ENCODE results near the gene TSC22D1.
A peak's percentile ranks its signal among the peaks of the same experiment; 100 is the strongest.

Gene TSC22D1

DNA sequence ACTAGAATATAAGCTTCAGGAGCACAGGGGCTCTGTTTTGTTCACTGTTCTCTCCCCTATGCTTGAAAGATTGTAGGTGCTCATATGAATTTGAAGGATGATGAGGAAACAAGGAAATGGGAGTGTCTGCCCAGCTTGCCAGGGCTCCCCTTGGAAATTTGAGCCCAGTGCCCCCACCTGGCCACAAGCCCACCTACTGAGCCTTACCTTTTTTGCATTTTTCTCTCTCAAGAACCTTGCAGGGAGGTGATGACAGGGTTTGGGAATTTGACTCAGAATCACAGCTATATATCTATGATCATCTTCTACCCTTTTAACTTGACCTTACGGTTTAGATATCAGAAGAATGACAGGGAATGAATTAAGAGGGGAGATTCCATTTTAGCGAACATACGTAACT lies 168.8 kb downstream of the TSC22D1 start:
- peaks cover 0 to 84% (median 45%) of the 10 kb centered on the region in 4 experiments for H3K4me1 ChIP-seq (ENCODE audit: control extremely low read depth in 1 of 4, control insufficient read depth in 4 of 4, insufficient read depth in 4 of 4, low read length in 3 of 4)
- peak overlapping the region; percentile 17 to 44 for H3K27ac ChIP-seq (ENCODE audit: insufficient read depth in 1 of 2, low read depth in 1 of 2, low read length in 2 of 2, poor library complexity in 1 of 2, severe bottlenecking in 2 of 2)
- POLR2A ChIA-PET = interaction anchor here (0.6 to 2.6 kb wide), 3 partner anchors 13 to 395 kb away, joined by 3 to 9 read pairs (median 4); no protein-coding TSS in a partner anchor
- no peaks in the 10 kb centered on the region for H3K27me3 ChIP-seq (replicated peaks in 2 of 5; ENCODE audit: control insufficient read depth in 4 of 5, insufficient read depth in 5 of 5, low read length in 4 of 5)
- H3K9me3 ChIP-seq (ENCODE audit: control extremely low read depth in 1 of 5, control insufficient read depth in 4 of 5, insufficient read depth in 2 of 5, low read depth in 1 of 5, low read length in 4 of 5) = no peaks in the 10 kb centered on the region
- no peak for DNase-seq
- CTCF ChIA-PET = interaction anchor here (1.1 to 3.5 kb wide), 8 partner anchors 8 to 164 kb away, joined by 3 to 18 read pairs (median 4); no protein-coding TSS in a partner anchor
- WGBS (ENCODE audit: insufficient coverage) = 70% methylated on average over 2 of the region's 3 CpGs
- H3K36me3 ChIP-seq (ENCODE audit: control insufficient read depth in 4 of 4, insufficient read depth in 4 of 4, low read length in 3 of 4) = no peaks in the 10 kb centered on the region
- no peak overlapping the region for H3K4me3 ChIP-seq (ENCODE audit: control insufficient read depth in 1 of 7, extremely low read depth in 1 of 7, insufficient read depth in 4 of 7, low read depth in 2 of 7, low read length in 6 of 7)

DNA sequence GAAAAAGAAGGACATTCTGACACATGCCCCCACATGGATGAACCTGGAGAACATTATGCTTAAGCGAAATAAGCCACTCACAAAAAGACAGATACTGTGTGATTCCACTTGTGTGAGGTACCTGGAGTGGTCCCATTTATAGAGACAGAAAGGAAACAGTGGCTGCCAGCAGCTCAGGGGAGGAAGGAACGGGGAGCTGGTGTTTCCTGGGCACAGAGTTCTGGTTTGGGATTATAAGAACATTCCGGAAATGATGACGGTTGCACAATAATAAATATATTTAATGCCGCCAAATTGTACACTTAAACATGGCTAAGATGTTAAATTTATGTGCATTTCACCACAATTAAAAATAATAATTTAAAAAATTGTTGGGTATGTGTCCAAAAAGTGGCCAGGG lies 169.5 kb downstream of the TSC22D1 start:
- Histone ChIP-seq H3K4me3 (ENCODE audit: control insufficient read depth in 1 of 7, extremely low read depth in 1 of 7, insufficient read depth in 4 of 7, low read depth in 2 of 7, low read length in 6 of 7) (peak overlapping the region in 3 of 7 experiments; percentile 10 to 41 (median 28)), H3K27me3 (replicated peaks in 2 of 5; ENCODE audit: control insufficient read depth in 4 of 5, insufficient read depth in 5 of 5, low read length in 4 of 5) (no peaks in the 10 kb centered on the region), H3K36me3 (ENCODE audit: control insufficient read depth in 4 of 4, insufficient read depth in 4 of 4, low read length in 3 of 4) (no peaks in the 10 kb centered on the region), H3K27ac (ENCODE audit: insufficient read depth in 1 of 2, low read depth in 1 of 2, low read length in 2 of 2, poor library complexity in 1 of 2, severe bottlenecking in 2 of 2) (peak overlapping the region; percentile 17 to 44), H3K9me3 (ENCODE audit: control extremely low read depth in 1 of 5, control insufficient read depth in 4 of 5, insufficient read depth in 2 of 5, low read depth in 1 of 5, low read length in 4 of 5) (no peaks in the 10 kb centered on the region), H3K4me1 (ENCODE audit: control extremely low read depth in 1 of 4, control insufficient read depth in 4 of 4, insufficient read depth in 4 of 4, low read length in 3 of 4) (peaks cover 0 to 84% (median 40%) of the 10 kb centered on the region in 4 experiments)
- 9% methylated on average over 1 of the region's 5 CpGs for WGBS (ENCODE audit: insufficient coverage)
- POLR2A ChIA-PET = interaction anchor here (0.6 to 2.6 kb wide), 3 partner anchors 8 to 13 kb away, joined by 3 to 9 read pairs (median 4); no protein-coding TSS in a partner anchor
- DNase-seq = peak; percentile 78 to 90 (median 83)
- CTCF ChIA-PET = interaction anchor here (1.0 to 3.5 kb wide), 10 partner anchors 8 to 163 kb away, joined by 3 to 18 read pairs (median 4); no protein-coding TSS in a partner anchor

DNA sequence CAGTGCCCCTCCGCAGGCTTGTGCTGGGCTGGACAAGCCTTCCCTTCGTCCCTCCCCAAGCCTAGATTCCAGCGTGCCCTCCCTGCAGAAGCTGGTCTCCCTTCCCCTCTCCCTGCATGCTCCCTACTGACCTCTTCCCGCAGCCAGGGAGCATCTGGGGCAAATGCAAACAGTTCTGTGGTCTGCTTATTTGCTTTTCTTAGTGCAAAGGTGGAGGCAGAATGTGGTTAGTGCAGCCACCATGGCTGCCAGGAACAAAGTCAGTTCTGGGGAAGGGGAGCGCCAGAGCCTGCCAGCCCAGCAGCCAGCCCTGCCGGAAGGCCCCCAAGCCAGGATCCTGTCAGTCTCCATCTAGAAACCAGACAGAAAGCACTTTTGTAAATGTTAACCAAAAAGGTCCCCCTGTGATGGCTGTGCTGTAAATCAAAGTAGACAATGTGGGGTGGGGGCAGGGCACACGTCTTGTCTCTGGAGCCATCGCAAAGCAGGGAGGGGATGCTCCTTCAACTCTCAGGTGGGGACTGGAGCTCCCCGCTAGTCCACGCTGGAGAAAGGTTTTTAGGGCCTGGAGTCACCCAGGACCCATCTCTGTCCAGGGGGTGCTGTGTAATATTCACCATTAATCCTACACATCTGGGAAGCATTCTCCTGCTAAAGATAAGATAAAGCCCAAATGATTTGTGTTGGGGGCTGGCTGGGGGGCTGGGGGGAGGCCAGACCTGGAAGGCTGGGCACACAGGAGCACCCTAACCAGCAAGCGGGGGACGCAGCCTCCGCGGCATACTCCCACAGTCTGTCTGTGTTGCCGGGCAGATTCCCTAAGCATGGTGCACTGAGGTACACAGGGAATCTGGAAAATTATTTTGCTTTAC lies 171.6 kb downstream of the TSC22D1 start:
- CTCF ChIA-PET = interaction anchor here (1.0 to 3.5 kb wide), 7 partner anchors 10 to 161 kb away, joined by 3 to 18 read pairs (median 3); no protein-coding TSS in a partner anchor

DNA sequence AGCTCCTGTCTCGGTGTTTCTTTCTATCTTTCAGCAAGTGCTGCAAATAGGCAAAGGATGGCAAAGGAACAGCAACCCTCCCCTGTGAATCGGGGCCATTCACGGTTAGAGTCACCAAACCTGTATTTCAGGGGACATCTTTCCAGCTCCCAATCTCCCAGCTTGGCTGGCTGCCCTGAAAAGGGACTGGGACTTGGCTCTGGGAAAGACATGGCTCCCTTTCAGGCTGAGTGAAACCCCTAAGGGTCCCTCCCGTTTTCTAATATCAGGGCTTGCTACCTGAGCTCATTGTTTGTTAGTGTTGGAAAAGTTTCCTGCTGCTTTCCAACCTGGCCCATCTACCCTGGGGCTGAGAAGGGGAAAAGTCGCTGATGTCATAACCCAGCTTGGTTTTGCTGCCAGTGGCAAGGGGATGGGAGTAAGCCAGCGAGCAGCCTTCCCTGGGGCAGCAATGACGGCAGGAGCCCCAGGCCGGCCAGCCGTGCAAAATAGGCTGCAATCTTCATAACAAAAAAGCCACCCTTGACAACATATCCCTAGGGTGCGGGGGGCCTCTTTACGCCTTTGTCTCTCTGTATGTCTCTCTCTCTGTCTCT lies 172.6 kb downstream of the TSC22D1 start:
- POLR2A ChIA-PET = no interaction called here

More for the DNA sequence above, 171.6 kb downstream of the TSC22D1 start:
- 75% methylated on average over 12 of the region's 15 CpGs for WGBS (ENCODE audit: insufficient coverage)
- Histone ChIP-seq H3K4me1 (ENCODE audit: control extremely low read depth in 1 of 4, control insufficient read depth in 4 of 4, insufficient read depth in 4 of 4, low read length in 3 of 4) (peaks cover 0 to 77% (median 34%) of the 10 kb centered on the region in 4 experiments), H3K27ac (ENCODE audit: insufficient read depth in 1 of 2, low read depth in 1 of 2, low read length in 2 of 2, poor library complexity in 1 of 2, severe bottlenecking in 2 of 2) (no peak overlapping the region), H3K4me3 (ENCODE audit: control insufficient read depth in 1 of 7, extremely low read depth in 1 of 7, insufficient read depth in 4 of 7, low read depth in 2 of 7, low read length in 6 of 7) (peak overlapping the region in 1 of 7 experiments; percentile 4), H3K36me3 (ENCODE audit: control insufficient read depth in 4 of 4, insufficient read depth in 4 of 4, low read length in 3 of 4) (no peaks in the 10 kb centered on the region), H3K9me3 (ENCODE audit: control extremely low read depth in 1 of 5, control insufficient read depth in 4 of 5, insufficient read depth in 2 of 5, low read depth in 1 of 5, low read length in 4 of 5) (no peaks in the 10 kb centered on the region), H3K27me3 (replicated peaks in 2 of 5; ENCODE audit: control insufficient read depth in 4 of 5, insufficient read depth in 5 of 5, low read length in 4 of 5) (no peaks in the 10 kb centered on the region)
- POLR2A ChIA-PET = no interaction called here
- no peak for DNase-seq

DNA sequence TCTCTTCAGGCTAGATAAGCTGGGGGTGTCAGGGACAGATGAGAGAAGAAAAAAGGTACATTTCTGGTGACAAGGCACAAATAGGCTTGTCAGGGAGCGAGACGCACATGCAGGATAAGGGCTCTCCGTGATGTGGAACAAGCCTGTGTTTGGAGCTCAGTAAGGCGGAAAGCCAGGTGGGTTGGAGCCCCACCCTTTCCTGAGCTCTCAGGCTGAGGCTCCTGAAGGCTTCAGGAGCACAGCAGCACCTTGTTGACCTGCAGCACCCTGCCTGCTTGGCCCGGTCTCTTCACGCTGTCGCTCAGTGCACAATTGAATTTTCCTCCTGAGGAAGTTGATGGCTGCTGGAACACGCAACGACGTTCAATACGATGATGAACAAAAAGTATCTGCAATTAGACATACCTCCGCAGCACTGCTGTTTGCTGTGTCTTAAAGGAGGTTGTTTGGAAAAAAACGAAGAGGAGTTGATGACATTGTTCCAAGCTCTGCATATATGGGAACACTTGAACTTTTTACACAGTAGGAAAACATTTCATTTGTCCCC lies 173.2 kb downstream of the TSC22D1 start:
- WGBS (ENCODE audit: insufficient coverage) = 93% methylated on average over 13 of the region's 13 CpGs
- DNase-seq = no peak
- POLR2A ChIA-PET = no interaction called here
- no peak overlapping the region for H3K4me3 ChIP-seq (ENCODE audit: control insufficient read depth in 1 of 7, extremely low read depth in 1 of 7, insufficient read depth in 4 of 7, low read depth in 2 of 7, low read length in 6 of 7)
- H3K9me3 ChIP-seq (ENCODE audit: control extremely low read depth in 1 of 5, control insufficient read depth in 4 of 5, insufficient read depth in 2 of 5, low read depth in 1 of 5, low read length in 4 of 5) = no peaks in the 10 kb centered on the region
- H3K4me1 ChIP-seq (ENCODE audit: control extremely low read depth in 1 of 4, control insufficient read depth in 4 of 4, insufficient read depth in 4 of 4, low read length in 3 of 4) = peaks cover 0 to 81% (median 36%) of the 10 kb centered on the region in 4 experiments
- H3K36me3 ChIP-seq (ENCODE audit: control insufficient read depth in 4 of 4, insufficient read depth in 4 of 4, low read length in 3 of 4) = no peaks in the 10 kb centered on the region
- no peak overlapping the region for H3K27ac ChIP-seq (ENCODE audit: insufficient read depth in 1 of 2, low read depth in 1 of 2, low read length in 2 of 2, poor library complexity in 1 of 2, severe bottlenecking in 2 of 2)
- CTCF ChIA-PET = interaction anchor here (0.8 to 1.4 kb wide), 5 partner anchors 14 to 159 kb away, joined by 3 to 5 read pairs (median 4); no protein-coding TSS in a partner anchor
- no peaks in the 10 kb centered on the region for H3K27me3 ChIP-seq (replicated peaks in 2 of 5; ENCODE audit: control insufficient read depth in 4 of 5, insufficient read depth in 5 of 5, low read length in 4 of 5)

More for the DNA sequence above, 172.6 kb downstream of the TSC22D1 start:
- no peaks in the 10 kb centered on the region for H3K36me3 ChIP-seq (ENCODE audit: control insufficient read depth in 4 of 4, insufficient read depth in 4 of 4, low read length in 3 of 4)
- H3K27me3 ChIP-seq (replicated peaks in 2 of 5; ENCODE audit: control insufficient read depth in 4 of 5, insufficient read depth in 5 of 5, low read length in 4 of 5) = no peaks in the 10 kb centered on the region
- no peaks in the 10 kb centered on the region for H3K9me3 ChIP-seq (ENCODE audit: control extremely low read depth in 1 of 5, control insufficient read depth in 4 of 5, insufficient read depth in 2 of 5, low read depth in 1 of 5, low read length in 4 of 5)
- CTCF ChIA-PET = interaction anchor here (0.8 to 1.6 kb wide), 7 partner anchors 9 to 159 kb away, joined by 3 to 5 read pairs (median 3); no protein-coding TSS in a partner anchor
- no peak overlapping the region for H3K27ac ChIP-seq (ENCODE audit: insufficient read depth in 1 of 2, low read depth in 1 of 2, low read length in 2 of 2, poor library complexity in 1 of 2, severe bottlenecking in 2 of 2)
- H3K4me3 ChIP-seq (ENCODE audit: control insufficient read depth in 1 of 7, extremely low read depth in 1 of 7, insufficient read depth in 4 of 7, low read depth in 2 of 7, low read length in 6 of 7) = no peak overlapping the region
- no peak for DNase-seq
- H3K4me1 ChIP-seq (ENCODE audit: control extremely low read depth in 1 of 4, control insufficient read depth in 4 of 4, insufficient read depth in 4 of 4, low read length in 3 of 4) = peaks cover 0 to 77% (median 34%) of the 10 kb centered on the region in 4 experiments
- WGBS (ENCODE audit: insufficient coverage) = 93% methylated on average over 10 of the region's 11 CpGs

DNA sequence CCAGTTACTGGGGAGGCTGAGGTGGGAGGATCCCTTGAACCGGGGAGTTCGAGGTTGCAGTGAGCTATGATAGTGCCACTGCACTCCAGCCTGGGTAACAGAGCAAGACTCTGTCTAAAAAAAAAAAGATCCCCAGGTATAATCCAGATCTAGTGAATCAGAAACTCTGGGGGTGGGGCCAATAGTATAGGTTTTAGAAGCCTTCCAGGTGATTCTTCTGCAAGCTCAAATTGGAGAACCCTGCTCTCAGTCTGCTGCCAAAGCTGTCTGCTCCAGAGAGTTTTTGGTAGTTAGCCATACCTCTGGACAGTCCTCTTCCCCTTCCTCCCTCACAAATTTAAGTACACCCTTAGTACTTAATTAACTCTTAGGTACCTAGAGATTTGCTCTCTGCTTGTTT lies 174.6 kb downstream of the TSC22D1 start:
- WGBS (ENCODE audit: insufficient coverage) = 90% methylated on average over 2 of the region's 2 CpGs
- CTCF ChIA-PET = interaction anchor here (1.2 kb wide), 1 partner anchor 31 kb away, joined by 4 read pairs; no protein-coding TSS in a partner anchor
- no peaks in the 10 kb centered on the region for H3K27me3 ChIP-seq (replicated peaks in 2 of 5; ENCODE audit: control insufficient read depth in 4 of 5, insufficient read depth in 5 of 5, low read length in 4 of 5)
- H3K36me3 ChIP-seq (ENCODE audit: control insufficient read depth in 4 of 4, insufficient read depth in 4 of 4, low read length in 3 of 4) = no peaks in the 10 kb centered on the region
- no peak overlapping the region for H3K27ac ChIP-seq (ENCODE audit: insufficient read depth in 1 of 2, low read depth in 1 of 2, low read length in 2 of 2, poor library complexity in 1 of 2, severe bottlenecking in 2 of 2)
- peaks cover 0 to 81% (median 35%) of the 10 kb centered on the region in 4 experiments for H3K4me1 ChIP-seq (ENCODE audit: control extremely low read depth in 1 of 4, control insufficient read depth in 4 of 4, insufficient read depth in 4 of 4, low read length in 3 of 4)
- H3K4me3 ChIP-seq (ENCODE audit: control insufficient read depth in 1 of 7, extremely low read depth in 1 of 7, insufficient read depth in 4 of 7, low read depth in 2 of 7, low read length in 6 of 7) = no peak overlapping the region
- POLR2A ChIA-PET = no interaction called here
- no peak for DNase-seq
- H3K9me3 ChIP-seq (ENCODE audit: control extremely low read depth in 1 of 5, control insufficient read depth in 4 of 5, insufficient read depth in 2 of 5, low read depth in 1 of 5, low read length in 4 of 5) = no peaks in the 10 kb centered on the region

Measured in common myeloid progenitor, CD34-positive (primary cell).